Pulmonary artery endothelial cell (primary cell): ENCODE results near the gene ZFC3H1. TPM values are rescaled to one million over a fixed set of nuclear protein-coding genes. Genes with fewer than 3 reads are reported as not detected.

Source experiments
- DNase-seq: peaks from one replicate; pipeline ENCODE4 v3.0.0-alpha.2; 2011; ENCODE audit warnings: low read depth, low spot score
- total RNA-seq: library from RNA; depleted of rRNA; stranded (reverse); fragments of >200 nt; gene quantifications from 2 replicates; pipeline ENCODE4 v1.2.3, GENCODE V29; 2014

The ZFC3H1 gene
- total RNA-seq, 1 donor from 2014 or later = 14.8 TPM

- no peak for DNase-seq
Measured at GRCh38 chr12:71639341-71639760, 24.3 kb downstream of the ZFC3H1 start.

- no peak for DNase-seq
Measured at GRCh38 chr12:71638499-71638898, 25.1 kb downstream of the ZFC3H1 start.

GRCh38 chr12:71636704-71637115 is 26.9 kb downstream of the ZFC3H1 start:
- peak; percentile 27 for DNase-seq

- no peak for DNase-seq
Measured at GRCh38 chr12:71627438-71628002, 36.1 kb downstream of the ZFC3H1 start.

- DNase-seq = peak; percentile 20
Measured at GRCh38 chr12:71626768-71627167, 36.9 kb downstream of the ZFC3H1 start.

- no peak for DNase-seq
Measured at GRCh38 chr12:71626098-71626497, 37.5 kb downstream of the ZFC3H1 start.

GRCh38 chr12:71625476-71625875 is 38.2 kb downstream of the ZFC3H1 start:
- no peak for DNase-seq

GRCh38 chr12:71621938-71622337 is 41.7 kb downstream of the ZFC3H1 start:
- DNase-seq = no peak

GRCh38 chr12:71610031-71610795 is 53.4 kb downstream of the ZFC3H1 start:
- no peak for DNase-seq

- no peak for DNase-seq
Measured at GRCh38 chr12:71607494-71608330, 55.9 kb downstream of the ZFC3H1 start.

- no peak for DNase-seq
Measured at GRCh38 chr12:71605039-71605438, 58.6 kb downstream of the ZFC3H1 start.

GRCh38 chr12:71602761-71603577 is 60.7 kb downstream of the ZFC3H1 start:
- no peak for DNase-seq

GRCh38 chr12:71601546-71601945 is 62.1 kb downstream of the ZFC3H1 start:
- no peak for DNase-seq

- DNase-seq = no peak
Measured at GRCh38 chr12:71599210-71599609, 64.4 kb downstream of the ZFC3H1 start.

GRCh38 chr12:71594214-71594948 is 69.3 kb downstream of the ZFC3H1 start:
- DNase-seq = no peak

GRCh38 chr12:71592841-71593240 is 70.8 kb downstream of the ZFC3H1 start:
- DNase-seq = no peak

GRCh38 chr12:71591601-71592000 is 72.0 kb downstream of the ZFC3H1 start:
- DNase-seq = no peak

GRCh38 chr12:71589478-71589881 is 74.2 kb downstream of the ZFC3H1 start:
- no peak for DNase-seq

- no peak for DNase-seq
Measured at GRCh38 chr12:71587012-71587411, 76.6 kb downstream of the ZFC3H1 start.

- no peak for DNase-seq
Measured at GRCh38 chr12:71585218-71585617, 78.4 kb downstream of the ZFC3H1 start.

GRCh38 chr12:71584356-71584755 is 79.3 kb downstream of the ZFC3H1 start:
- DNase-seq = no peak
